H9 (cell line): ENCODE measurements around the gene GRIK3. TPM values are rescaled to one million over a fixed set of nuclear protein-coding genes. Genes with fewer than 3 reads are reported as not detected.

Experiments used
- DNase-seq: peaks from one replicate; pipeline ENCODE4 v3.0.0-alpha.2; 2017
- H2AFZ ChIP-seq: one replicate; pipeline ENCODE4 v1.6.1; 2013; ENCODE audit warnings: mild to moderate bottlenecking, low read length, control low read depth, moderate library complexity
- H2AK5ac ChIP-seq: 2 replicates; pipeline ENCODE4 v1.6.1; 2013; ENCODE audit warnings: low read length, control low read depth, mixed read lengths; ENCODE audit not compliant: insufficient read length
- H2BK120ac ChIP-seq: one replicate; pipeline ENCODE4 v1.6.1; 2013; ENCODE audit warnings: low read depth, mild to moderate bottlenecking, low read length, control low read depth, inconsistent platforms; ENCODE audit not compliant: poor library complexity, severe bottlenecking
- H2BK12ac ChIP-seq: 2 replicates; pipeline ENCODE4 v1.6.1; 2013; ENCODE audit warnings: low read length, control low read depth, mixed read lengths, low read depth; ENCODE audit not compliant: insufficient read length
- H2BK15ac ChIP-seq: 2 replicates; pipeline ENCODE4 v1.6.1; 2013; ENCODE audit warnings: low read depth, low read length, control low read depth
- H2BK20ac ChIP-seq: one replicate; pipeline ENCODE4 v1.6.1; 2013; ENCODE audit warnings: low read depth, mild to moderate bottlenecking, low read length, control low read depth, inconsistent platforms; ENCODE audit not compliant: poor library complexity, severe bottlenecking
- H2BK5ac ChIP-seq: 2 replicates; pipeline ENCODE4 v1.6.1; 2013; ENCODE audit warnings: low read length, control low read depth, mixed read lengths; ENCODE audit not compliant: insufficient read length
- H3K14ac ChIP-seq: 2 replicates; pipeline ENCODE4 v1.6.1; 2013; ENCODE audit warnings: low read length, control low read depth; ENCODE audit not compliant: insufficient read depth
- H3K18ac ChIP-seq: 2 replicates; pipeline ENCODE4 v1.6.1; 2013; ENCODE audit warnings: low read depth, mild to moderate bottlenecking, mixed read lengths, low read length, control low read depth; ENCODE audit not compliant: insufficient read length
- H3K23ac ChIP-seq: 2 replicates; pipeline ENCODE4 v1.6.1; 2013; ENCODE audit warnings: low read length, control low read depth, mixed read lengths, low read depth; ENCODE audit not compliant: insufficient read length
- H3K23me2 ChIP-seq: 2 replicates; pipeline ENCODE4 v1.6.1; 2013; ENCODE audit warnings: low read depth, mild to moderate bottlenecking, mixed read lengths, low read length, control low read depth; ENCODE audit not compliant: insufficient read length, poor library complexity, severe bottlenecking
- H3K27ac ChIP-seq: 2 replicates; pipeline ENCODE4 v1.5.1; 2013; ENCODE audit warnings: low read length, control low read depth, mixed read lengths, low read depth; ENCODE audit not compliant: insufficient read length
- H3K27me3 ChIP-seq: 2 replicates; pipeline ENCODE4 v1.6.1; 2013; ENCODE audit warnings: low read length, control low read depth, inconsistent platforms; ENCODE audit not compliant: insufficient read depth
- H3K4ac ChIP-seq: 2 replicates; pipeline ENCODE4 v1.6.1; 2013; ENCODE audit warnings: low read depth, mild to moderate bottlenecking, control low read depth, inconsistent platforms, low read length, moderate library complexity
- H3K4me1 ChIP-seq: 2 replicates; pipeline ENCODE4 v1.6.1; 2013; ENCODE audit warnings: low read length, control low read depth, inconsistent platforms; ENCODE audit not compliant: insufficient read depth
- H3K4me2 ChIP-seq: 2 replicates; pipeline ENCODE4 v1.6.1; 2013; ENCODE audit warnings: low read length, control low read depth, mixed read lengths; ENCODE audit not compliant: insufficient read length, insufficient read depth
- H3K56ac ChIP-seq: 2 replicates; pipeline ENCODE4 v1.6.1; 2013; ENCODE audit warnings: low read depth, mild to moderate bottlenecking, mixed read lengths, low read length, control low read depth; ENCODE audit not compliant: insufficient read length
- H3K79me1 ChIP-seq: 2 replicates; pipeline ENCODE4 v1.6.1; 2013; ENCODE audit warnings: low read depth, mild to moderate bottlenecking, moderate library complexity, low read length, control low read depth, inconsistent platforms; ENCODE audit not compliant: insufficient read depth, poor library complexity, severe bottlenecking
- H3K79me2 ChIP-seq: 2 replicates; pipeline ENCODE4 v1.6.1; 2013; ENCODE audit warnings: low read length, control low read depth, inconsistent platforms; ENCODE audit not compliant: insufficient read depth
- H3K9ac ChIP-seq: 2 replicates; pipeline ENCODE4 v1.6.1; 2013; ENCODE audit warnings: low read length, control low read depth, mixed read lengths; ENCODE audit not compliant: insufficient read length; ENCODE audit errors: extremely low read depth
- H3K9me3 ChIP-seq: one replicate; pipeline ENCODE4 v1.6.1; 2013; ENCODE audit warnings: low read depth, low read length, inconsistent platforms; ENCODE audit not compliant: control insufficient read depth
- H3T11ph ChIP-seq: one replicate; pipeline ENCODE4 v1.6.1; 2013; ENCODE audit warnings: mild to moderate bottlenecking, low read length, control low read depth, inconsistent platforms
- H4K20me1 ChIP-seq: one replicate; pipeline ENCODE4 v1.6.1; 2013; ENCODE audit not compliant: control insufficient read depth, insufficient read length, insufficient read depth
- H4K5ac ChIP-seq: 2 replicates; pipeline ENCODE4 v1.6.1; 2013; ENCODE audit warnings: low read depth, mild to moderate bottlenecking, mixed read lengths, low read length, control low read depth; ENCODE audit not compliant: insufficient read length
- H4K8ac ChIP-seq: replicated peaks from 2 replicates; pipeline ENCODE4 v1.6.1; 2013; ENCODE audit warnings: low read length, control low read depth, mixed read lengths, low read depth; ENCODE audit not compliant: insufficient read length
- H4K91ac ChIP-seq: 2 replicates; pipeline ENCODE4 v1.6.1; 2013; ENCODE audit warnings: low read depth, mild to moderate bottlenecking, moderate library complexity, mixed read lengths, low read length, control low read depth; ENCODE audit not compliant: insufficient read length
- H3K27ac Mint-ChIP-seq, 3 experiments: 2 replicates in 2 of 3; 3 replicates in 1 of 3; pipeline ENCODE4 v1.8.0; 2020 to 2021; ENCODE audit warnings: mixed read lengths in 3 of 3, mild to moderate bottlenecking in 1 of 3, moderate library complexity in 1 of 3
- H3K27me3 Mint-ChIP-seq: 2 replicates; pipeline ENCODE4 v1.8.0; 2021; ENCODE audit warnings: low read depth, mild to moderate bottlenecking, moderate library complexity, mixed read lengths
- H3K36me3 Mint-ChIP-seq, 3 experiments: 2 replicates in 2 of 3; 3 replicates in 1 of 3; pipeline ENCODE4 v1.8.0; 2020 to 2021; ENCODE audit warnings: low read depth in 3 of 3, mixed read lengths in 3 of 3; ENCODE audit not compliant: insufficient read depth in 1 of 3
- H3K4me1 Mint-ChIP-seq, 2 experiments: 2 replicates each; pipeline ENCODE4 v1.8.0; 2020; ENCODE audit warnings: mixed read lengths in 2 of 2
- H3K4me3 Mint-ChIP-seq, 2 experiments: 2 replicates in 1 of 2; 3 replicates in 1 of 2; pipeline ENCODE4 v1.8.0; 2020 to 2021; ENCODE audit warnings: mild to moderate bottlenecking in 2 of 2, mixed read lengths in 2 of 2, moderate library complexity in 1 of 2
- H3K9me3 Mint-ChIP-seq, 2 experiments: 2 replicates in 1 of 2; 3 replicates in 1 of 2; pipeline ENCODE4 v1.8.0; 2020; ENCODE audit warnings: mild to moderate bottlenecking in 2 of 2, mixed read lengths in 2 of 2, moderate library complexity in 1 of 2
- CTCF ChIP-seq: fragments of 200-600 bp; sonication (generic); conservative IDR thresholded peaks from 3 replicates; pipeline ENCODE4 v1.8.0; 2021; ENCODE audit warnings: antibody characterized with exemption, mild to moderate bottlenecking
- WGBS: extraction: QIAGEN DNeasy Blood & Tissue Kit; methylation state at CpG from one replicate; pipeline ENCODE4 v1.1.7; 2013; ENCODE audit warnings: missing lambda C conversion rate, low lambda C conversion rate, mixed read lengths; ENCODE audit not compliant: insufficient read length; ENCODE audit errors: extremely low coverage; 5-methylcytosine and 5-hydroxymethylcytosine counted together
- total RNA-seq: library from RNA; stranded (reverse); gene quantifications from 2 replicates; pipeline ENCODE4 v1.2.1, GENCODE V29; 2021

The GRIK3 gene
- total RNA-seq, 1 experiment from 2014 or later = 1.7 TPM

GRCh38 chr1:37006132-37006868, 28.0 kb downstream of the GRIK3 start:
- Histone ChIP-seq H3T11ph (no peak overlapping the region), H4K91ac (no peak overlapping the region), H2AK5ac (no peak overlapping the region), H3K27me3 (no peaks in the 10 kb centered on the region), H3K27ac (no peak overlapping the region), H2BK12ac (no peak overlapping the region), H3K9me3 (no peaks in the 10 kb centered on the region), H3K4ac (no peak overlapping the region), H3K56ac (no peak overlapping the region), H4K20me1 (no peaks in the 10 kb centered on the region), H3K14ac (no peak overlapping the region), H2AFZ (no peak overlapping the region), H2BK15ac (no peak overlapping the region), H3K4me1 (no peaks in the 10 kb centered on the region), H2BK5ac (no peak overlapping the region), H2BK20ac (no peak overlapping the region), H3K79me2 (no peaks in the 10 kb centered on the region), H4K5ac (no peak overlapping the region), H3K4me2 (no peak overlapping the region), H4K8ac (no peak overlapping the region), H3K23ac (no peak overlapping the region), H3K9ac (no peak overlapping the region), H3K79me1 (no peaks in the 10 kb centered on the region), H3K23me2 (no peaks in the 10 kb centered on the region), H3K18ac (no peak overlapping the region), H2BK120ac (no peak overlapping the region)
- WGBS = no CpG with 5 or more reads among the region's 11 CpGs
- no peak for TF ChIP-seq CTCF
- no peaks in the 10 kb centered on the region for H3K36me3 Mint-ChIP-seq
- peaks cover 10% of the 10 kb centered on the region for H3K27me3 Mint-ChIP-seq
- no peaks in the 10 kb centered on the region; a peak in 1 of 5 replicates for H3K9me3 Mint-ChIP-seq
- no peak for DNase-seq
- no peak overlapping the region for H3K4me3 Mint-ChIP-seq
- peaks cover 38 to 54% of the 10 kb centered on the region in 2 experiments for H3K4me1 Mint-ChIP-seq
- 0 out of 7 replicates have a peak overlapping the region, but pooled peaks of 1 of the 3 experiments have one; percentile 45 for H3K27ac Mint-ChIP-seq
